ENCODE measurements around the gene TNIK. TPM values are rescaled to one million over a fixed set of nuclear protein-coding genes. Genes with fewer than 3 reads are reported as not detected.

Gene TNIK
- total and polyA plus RNA-seq, 2 experiments from 2014 or later, result 14.6 to 34.3 TPM

DNA sequence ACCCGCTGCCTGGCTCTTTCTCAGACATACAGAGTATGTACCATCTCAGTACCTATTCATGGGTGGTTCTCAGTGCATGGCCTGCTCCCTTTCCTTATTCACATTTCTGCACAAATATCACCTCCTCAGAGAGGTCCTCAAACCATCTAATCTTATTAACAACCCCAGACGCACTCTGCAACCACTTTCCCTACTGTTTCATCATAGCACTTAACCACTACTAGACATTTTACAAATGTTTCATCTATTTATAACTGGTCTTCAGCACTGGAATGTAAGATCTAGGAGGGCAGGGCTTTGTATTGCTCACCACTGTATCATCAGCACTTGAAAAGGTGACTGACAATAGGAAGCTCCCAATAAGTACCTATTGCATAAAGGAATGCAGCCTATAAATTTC lies 45.1 kb downstream of the TNIK start (continued):
- TF ChIP-seq EZH2phosphoT487 (IDR thresholded peaks at IDR 0.05; ENCODE audit: unreplicated experiment) (no peak), CREB1 (CRISPR knock-in tag; IDR thresholded peaks at IDR 0.05; ENCODE audit: low read depth) (no peak), STAT1 (IDR thresholded peaks at IDR 0.05; ENCODE audit: unreplicated experiment) (no peak)
- TF ChIP-seq, protein P1, sequence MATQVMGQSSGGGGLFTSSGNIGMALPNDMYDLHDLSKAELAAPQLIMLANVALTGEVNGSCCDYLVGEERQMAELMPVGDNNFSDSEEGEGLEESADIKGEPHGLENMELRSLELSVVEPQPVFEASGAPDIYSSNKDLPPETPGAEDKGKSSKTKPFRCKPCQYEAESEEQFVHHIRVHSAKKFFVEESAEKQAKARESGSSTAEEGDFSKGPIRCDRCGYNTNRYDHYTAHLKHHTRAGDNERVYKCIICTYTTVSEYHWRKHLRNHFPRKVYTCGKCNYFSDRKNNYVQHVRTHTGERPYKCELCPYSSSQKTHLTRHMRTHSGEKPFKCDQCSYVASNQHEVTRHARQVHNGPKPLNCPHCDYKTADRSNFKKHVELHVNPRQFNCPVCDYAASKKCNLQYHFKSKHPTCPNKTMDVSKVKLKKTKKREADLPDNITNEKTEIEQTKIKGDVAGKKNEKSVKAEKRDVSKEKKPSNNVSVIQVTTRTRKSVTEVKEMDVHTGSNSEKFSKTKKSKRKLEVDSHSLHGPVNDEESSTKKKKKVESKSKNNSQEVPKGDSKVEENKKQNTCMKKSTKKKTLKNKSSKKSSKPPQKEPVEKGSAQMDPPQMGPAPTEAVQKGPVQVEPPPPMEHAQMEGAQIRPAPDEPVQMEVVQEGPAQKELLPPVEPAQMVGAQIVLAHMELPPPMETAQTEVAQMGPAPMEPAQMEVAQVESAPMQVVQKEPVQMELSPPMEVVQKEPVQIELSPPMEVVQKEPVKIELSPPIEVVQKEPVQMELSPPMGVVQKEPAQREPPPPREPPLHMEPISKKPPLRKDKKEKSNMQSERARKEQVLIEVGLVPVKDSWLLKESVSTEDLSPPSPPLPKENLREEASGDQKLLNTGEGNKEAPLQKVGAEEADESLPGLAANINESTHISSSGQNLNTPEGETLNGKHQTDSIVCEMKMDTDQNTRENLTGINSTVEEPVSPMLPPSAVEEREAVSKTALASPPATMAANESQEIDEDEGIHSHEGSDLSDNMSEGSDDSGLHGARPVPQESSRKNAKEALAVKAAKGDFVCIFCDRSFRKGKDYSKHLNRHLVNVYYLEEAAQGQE (IDR thresholded peaks at IDR 0.05; ENCODE audit: unreplicated experiment), result no peak

DNA sequence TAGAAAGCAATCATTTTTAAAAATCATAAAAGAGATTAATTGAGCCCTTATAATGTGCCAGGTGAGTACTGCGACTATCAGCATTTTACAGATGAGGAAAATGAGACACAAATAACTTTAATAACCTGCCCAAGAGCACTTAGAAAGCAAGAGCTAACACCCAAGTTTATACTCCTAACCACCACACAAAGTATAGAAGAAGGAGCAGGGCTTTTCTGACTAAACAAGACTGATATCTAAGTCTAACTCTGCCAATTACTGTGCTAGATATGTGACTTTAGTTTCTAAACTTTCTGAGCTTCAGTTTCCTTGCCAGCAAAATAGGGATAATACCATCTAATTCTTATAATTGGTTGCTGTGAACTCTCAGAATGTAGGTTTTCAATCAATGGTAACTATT lies 47.7 kb downstream of the TNIK start:
- Mint-ChIP-seq H3K36me3 (ENCODE audit: low read depth) (peaks cover 3% of the 10 kb centered on the region; the same call in 1 of the 3 replicates), H3K27ac (peak overlapping the region; percentile 53; the same call in 1 of the 2 replicates), H3K9me3 (no peaks in the 10 kb centered on the region), H3K27me3 (ENCODE audit: insufficient read depth, low read depth, poor library complexity) (no peaks in the 10 kb centered on the region), H3K4me3 (no peak overlapping the region), H3K4me1 (peaks cover 67% of the 10 kb centered on the region)
- ATAC-seq (no peak), DNase-seq (ENCODE audit: low spot score) (no peak)
- Histone ChIP-seq H3K9me2 (ENCODE audit: insufficient read depth) (no peaks in the 10 kb centered on the region), H4K20me1 (replicated peaks; ENCODE audit: insufficient read depth) (no peaks in the 10 kb centered on the region), H2AFZ (no peak overlapping the region), H3K36me3 (ENCODE audit: insufficient read depth) (no peaks in the 10 kb centered on the region), H3K4me3 (no peak overlapping the region), H3K4me1 (ENCODE audit: insufficient read depth) (peaks cover 53% of the 10 kb centered on the region), H3K4me2 (peak overlapping the region; percentile 34), H3K79me2 (replicated peaks; ENCODE audit: insufficient read depth) (peaks cover 70% of the 10 kb centered on the region), H3F3A (replicated peaks; ENCODE audit: low read depth) (no peaks in the 10 kb centered on the region), H3K27ac (ENCODE audit: low read depth) (0 out of 2 replicates have a peak overlapping the region, but pooled peaks have one; percentile 46), H3K27me3 (ENCODE audit: insufficient read depth) (no peaks in the 10 kb centered on the region)
- TF ChIP-seq, protein P2, sequence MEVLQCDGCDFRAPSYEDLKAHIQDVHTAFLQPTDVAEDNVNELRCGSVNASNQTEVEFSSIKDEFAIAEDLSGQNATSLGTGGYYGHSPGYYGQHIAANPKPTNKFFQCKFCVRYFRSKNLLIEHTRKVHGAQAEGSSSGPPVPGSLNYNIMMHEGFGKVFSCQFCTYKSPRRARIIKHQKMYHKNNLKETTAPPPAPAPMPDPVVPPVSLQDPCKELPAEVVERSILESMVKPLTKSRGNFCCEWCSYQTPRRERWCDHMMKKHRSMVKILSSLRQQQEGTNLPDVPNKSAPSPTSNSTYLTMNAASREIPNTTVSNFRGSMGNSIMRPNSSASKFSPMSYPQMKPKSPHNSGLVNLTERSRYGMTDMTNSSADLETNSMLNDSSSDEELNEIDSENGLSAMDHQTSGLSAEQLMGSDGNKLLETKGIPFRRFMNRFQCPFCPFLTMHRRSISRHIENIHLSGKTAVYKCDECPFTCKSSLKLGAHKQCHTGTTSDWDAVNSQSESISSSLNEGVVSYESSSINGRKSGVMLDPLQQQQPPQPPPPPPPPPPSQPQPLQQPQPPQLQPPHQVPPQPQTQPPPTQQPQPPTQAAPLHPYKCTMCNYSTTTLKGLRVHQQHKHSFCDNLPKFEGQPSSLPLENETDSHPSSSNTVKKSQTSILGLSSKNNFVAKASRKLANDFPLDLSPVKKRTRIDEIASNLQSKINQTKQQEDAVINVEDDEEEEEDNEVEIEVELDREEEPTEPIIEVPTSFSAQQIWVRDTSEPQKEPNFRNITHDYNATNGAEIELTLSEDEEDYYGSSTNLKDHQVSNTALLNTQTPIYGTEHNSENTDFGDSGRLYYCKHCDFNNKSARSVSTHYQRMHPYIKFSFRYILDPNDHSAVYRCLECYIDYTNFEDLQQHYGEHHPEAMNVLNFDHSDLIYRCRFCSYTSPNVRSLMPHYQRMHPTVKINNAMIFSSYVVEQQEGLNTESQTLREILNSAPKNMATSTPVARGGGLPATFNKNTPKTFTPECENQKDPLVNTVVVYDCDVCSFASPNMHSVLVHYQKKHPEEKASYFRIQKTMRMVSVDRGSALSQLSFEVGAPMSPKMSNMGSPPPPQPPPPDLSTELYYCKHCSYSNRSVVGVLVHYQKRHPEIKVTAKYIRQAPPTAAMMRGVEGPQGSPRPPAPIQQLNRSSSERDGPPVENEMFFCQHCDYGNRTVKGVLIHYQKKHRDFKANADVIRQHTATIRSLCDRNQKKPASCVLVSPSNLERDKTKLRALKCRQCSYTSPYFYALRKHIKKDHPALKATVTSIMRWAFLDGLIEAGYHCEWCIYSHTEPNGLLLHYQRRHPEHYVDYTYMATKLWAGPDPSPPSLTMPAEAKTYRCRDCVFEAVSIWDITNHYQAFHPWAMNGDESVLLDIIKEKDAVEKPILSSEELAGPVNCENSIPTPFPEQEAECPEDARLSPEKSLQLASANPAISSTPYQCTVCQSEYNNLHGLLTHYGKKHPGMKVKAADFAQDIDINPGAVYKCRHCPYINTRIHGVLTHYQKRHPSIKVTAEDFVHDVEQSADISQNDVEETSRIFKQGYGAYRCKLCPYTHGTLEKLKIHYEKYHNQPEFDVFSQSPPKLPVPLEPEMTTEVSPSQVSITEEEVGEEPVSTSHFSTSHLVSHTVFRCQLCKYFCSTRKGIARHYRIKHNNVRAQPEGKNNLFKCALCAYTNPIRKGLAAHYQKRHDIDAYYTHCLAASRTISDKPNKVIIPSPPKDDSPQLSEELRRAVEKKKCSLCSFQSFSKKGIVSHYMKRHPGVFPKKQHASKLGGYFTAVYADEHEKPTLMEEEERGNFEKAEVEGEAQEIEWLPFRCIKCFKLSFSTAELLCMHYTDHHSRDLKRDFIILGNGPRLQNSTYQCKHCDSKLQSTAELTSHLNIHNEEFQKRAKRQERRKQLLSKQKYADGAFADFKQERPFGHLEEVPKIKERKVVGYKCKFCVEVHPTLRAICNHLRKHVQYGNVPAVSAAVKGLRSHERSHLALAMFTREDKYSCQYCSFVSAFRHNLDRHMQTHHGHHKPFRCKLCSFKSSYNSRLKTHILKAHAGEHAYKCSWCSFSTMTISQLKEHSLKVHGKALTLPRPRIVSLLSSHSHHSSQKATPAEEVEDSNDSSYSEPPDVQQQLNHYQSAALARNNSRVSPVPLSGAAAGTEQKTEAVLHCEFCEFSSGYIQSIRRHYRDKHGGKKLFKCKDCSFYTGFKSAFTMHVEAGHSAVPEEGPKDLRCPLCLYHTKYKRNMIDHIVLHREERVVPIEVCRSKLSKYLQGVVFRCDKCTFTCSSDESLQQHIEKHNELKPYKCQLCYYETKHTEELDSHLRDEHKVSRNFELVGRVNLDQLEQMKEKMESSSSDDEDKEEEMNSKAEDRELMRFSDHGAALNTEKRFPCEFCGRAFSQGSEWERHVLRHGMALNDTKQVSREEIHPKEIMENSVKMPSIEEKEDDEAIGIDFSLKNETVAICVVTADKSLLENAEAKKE (CRISPR knock-in tag; IDR thresholded peaks at IDR 0.05), result no peak
- TF ChIP-seq STAT1 (IDR thresholded peaks at IDR 0.05; ENCODE audit: unreplicated experiment) (no peak), ZNF331 (CRISPR knock-in tag; IDR thresholded peaks at IDR 0.05; ENCODE audit: low read depth) (no peak), CREB1 (CRISPR knock-in tag; IDR thresholded peaks at IDR 0.05; ENCODE audit: low read depth) (no peak), POLR2AphosphoS5 (IDR thresholded peaks at IDR 0.05; ENCODE audit: low read depth) (no peak)
- TF ChIP-seq, protein P3, sequence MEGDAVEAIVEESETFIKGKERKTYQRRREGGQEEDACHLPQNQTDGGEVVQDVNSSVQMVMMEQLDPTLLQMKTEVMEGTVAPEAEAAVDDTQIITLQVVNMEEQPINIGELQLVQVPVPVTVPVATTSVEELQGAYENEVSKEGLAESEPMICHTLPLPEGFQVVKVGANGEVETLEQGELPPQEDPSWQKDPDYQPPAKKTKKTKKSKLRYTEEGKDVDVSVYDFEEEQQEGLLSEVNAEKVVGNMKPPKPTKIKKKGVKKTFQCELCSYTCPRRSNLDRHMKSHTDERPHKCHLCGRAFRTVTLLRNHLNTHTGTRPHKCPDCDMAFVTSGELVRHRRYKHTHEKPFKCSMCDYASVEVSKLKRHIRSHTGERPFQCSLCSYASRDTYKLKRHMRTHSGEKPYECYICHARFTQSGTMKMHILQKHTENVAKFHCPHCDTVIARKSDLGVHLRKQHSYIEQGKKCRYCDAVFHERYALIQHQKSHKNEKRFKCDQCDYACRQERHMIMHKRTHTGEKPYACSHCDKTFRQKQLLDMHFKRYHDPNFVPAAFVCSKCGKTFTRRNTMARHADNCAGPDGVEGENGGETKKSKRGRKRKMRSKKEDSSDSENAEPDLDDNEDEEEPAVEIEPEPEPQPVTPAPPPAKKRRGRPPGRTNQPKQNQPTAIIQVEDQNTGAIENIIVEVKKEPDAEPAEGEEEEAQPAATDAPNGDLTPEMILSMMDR (conservative IDR thresholded peaks at IDR 0.05; ENCODE audit: low read depth in 2 of 2), result no peak
- TF ChIP-seq, protein P1 (IDR thresholded peaks at IDR 0.05; ENCODE audit: unreplicated experiment), result no peak
